ENCODE data around the gene GABRR1.

GRCh38 chr6:89139509-89140346 is 77.4 kb downstream of the GABRR1 start:
- TF ChIP-seq ZNF70 (CRISPR knock-in tag; IDR thresholded peaks at IDR 0.05) (no peak), ZFP30 (CRISPR knock-in tag; IDR thresholded peaks at IDR 0.05) (no peak)
